Activated T-helper 17 cell treated with anti-CD3 and anti-CD28 coated beads, Interleukin-2, amount 50 U/mL, for 72 hours (primary cell): Measurements from ENCODE around the gene CA7. TPM values are rescaled to one million over a fixed set of nuclear protein-coding genes. Genes with fewer than 3 reads are reported as not detected.
A peak's percentile ranks its signal among the peaks of the same experiment; 100 is the strongest.

Experiments used
- ATAC-seq: fragments of 150-1000 bp; cut with Tn5 transposase; replicated peaks from 2 replicates; pipeline ENCODE4 v1.10.0; 2021; ENCODE audit warnings: mild to moderate bottlenecking, moderate library complexity
- H3K27ac Mint-ChIP-seq: one replicate; pipeline ENCODE4 v1.8.0; 2022; ENCODE audit warnings: mixed read lengths
- H3K27me3 Mint-ChIP-seq: one replicate; pipeline ENCODE4 v1.8.0; 2022; ENCODE audit warnings: mixed read lengths
- H3K36me3 Mint-ChIP-seq: one replicate; pipeline ENCODE4 v1.8.0; 2022; ENCODE audit warnings: low read depth, mild to moderate bottlenecking, mixed read lengths
- H3K4me1 Mint-ChIP-seq: one replicate; pipeline ENCODE4 v1.8.0; 2022; ENCODE audit warnings: mixed read lengths
- H3K4me3 Mint-ChIP-seq: one replicate; pipeline ENCODE4 v1.8.0; 2022; ENCODE audit warnings: mild to moderate bottlenecking, mixed read lengths
- H3K9me3 Mint-ChIP-seq: one replicate; pipeline ENCODE4 v1.8.0; 2022; ENCODE audit warnings: mixed read lengths
- total RNA-seq, 2 donors: library from RNA; stranded (reverse); gene quantifications; one replicate each; pipeline ENCODE4 v1.2.3, GENCODE V29; 2022

Gene CA7
- total RNA-seq, 2 donors from 2014 or later: not detected

DNA sequence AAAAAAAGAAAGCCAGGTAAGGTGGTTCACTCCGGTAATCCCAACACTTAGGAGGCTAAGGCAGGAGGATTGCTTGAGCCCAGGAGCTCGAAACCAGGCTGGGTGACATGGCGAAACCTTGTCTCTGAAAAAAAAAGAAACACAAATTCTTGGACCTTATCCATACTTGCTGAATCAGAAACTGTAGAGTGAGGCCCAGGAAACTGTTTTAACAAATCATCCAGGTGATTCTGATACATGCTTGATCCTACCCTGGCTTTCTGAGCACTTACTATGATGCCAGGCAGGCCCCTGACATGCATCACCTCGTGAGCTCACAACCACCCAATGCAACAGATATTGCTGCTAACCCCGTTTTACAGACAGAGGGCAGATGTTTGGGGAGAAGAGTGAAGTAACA is 9.5 kb upstream of the CA7 start:
- H3K9me3 Mint-ChIP-seq: no peaks in the 10 kb centered on the region
- H3K4me1 Mint-ChIP-seq: peaks cover 6% of the 10 kb centered on the region
- no peak overlapping the region for H3K27ac Mint-ChIP-seq
- ATAC-seq: no peak
- H3K27me3 Mint-ChIP-seq: peaks cover 13% of the 10 kb centered on the region
- H3K4me3 Mint-ChIP-seq: no peak overlapping the region
- no peaks in the 10 kb centered on the region for H3K36me3 Mint-ChIP-seq

DNA sequence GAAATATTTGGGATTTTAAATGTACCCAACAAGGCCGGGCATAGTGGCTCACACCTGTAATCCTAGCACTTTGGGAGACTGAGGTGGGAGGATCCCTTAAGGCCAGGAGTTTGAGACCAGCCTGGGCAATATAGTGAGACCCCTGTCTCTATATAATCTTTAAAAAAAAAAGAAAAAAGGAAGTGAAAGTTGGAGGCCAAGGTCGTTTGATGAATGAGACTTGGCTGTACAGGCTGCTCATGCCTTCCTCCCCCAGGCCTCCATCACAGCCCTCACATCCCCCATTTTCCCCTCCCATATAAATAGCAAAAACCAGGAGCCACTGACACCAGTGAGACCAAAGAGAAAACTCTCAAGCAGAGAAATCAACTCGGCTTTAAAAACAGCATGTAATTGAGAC is 3.3 kb upstream of the CA7 start:
- Mint-ChIP-seq H3K27ac (no peak overlapping the region), H3K9me3 (no peaks in the 10 kb centered on the region), H3K4me1 (no peaks in the 10 kb centered on the region), H3K27me3 (peaks cover 36% of the 10 kb centered on the region), H3K36me3 (no peaks in the 10 kb centered on the region), H3K4me3 (no peak overlapping the region)
- ATAC-seq: no peak

DNA sequence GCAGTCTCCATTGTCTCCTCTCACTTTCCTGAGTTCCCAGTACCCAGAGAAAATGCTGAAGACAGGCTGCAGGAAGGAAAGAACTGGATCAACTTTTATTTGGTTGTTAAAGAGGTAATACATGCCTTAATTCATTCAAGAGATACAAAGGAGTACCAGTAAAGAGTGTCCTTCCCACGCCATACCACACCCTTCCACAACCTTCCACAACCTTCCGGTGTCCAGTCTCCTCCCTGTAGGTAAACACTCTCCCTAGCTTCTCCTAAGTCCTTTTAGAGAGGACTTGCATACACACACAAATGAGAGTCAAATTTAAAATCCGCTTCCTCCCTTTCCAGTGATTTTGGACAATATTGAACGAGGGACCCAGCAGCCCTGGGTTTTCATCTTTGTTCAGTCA is 2.8 kb upstream of the CA7 start:
- no peaks in the 10 kb centered on the region for H3K4me1 Mint-ChIP-seq
- no peak overlapping the region for H3K4me3 Mint-ChIP-seq
- H3K27me3 Mint-ChIP-seq: peaks cover 40% of the 10 kb centered on the region
- no peaks in the 10 kb centered on the region for H3K36me3 Mint-ChIP-seq
- H3K9me3 Mint-ChIP-seq: no peaks in the 10 kb centered on the region
- no peak overlapping the region for H3K27ac Mint-ChIP-seq
- ATAC-seq: no peak

DNA sequence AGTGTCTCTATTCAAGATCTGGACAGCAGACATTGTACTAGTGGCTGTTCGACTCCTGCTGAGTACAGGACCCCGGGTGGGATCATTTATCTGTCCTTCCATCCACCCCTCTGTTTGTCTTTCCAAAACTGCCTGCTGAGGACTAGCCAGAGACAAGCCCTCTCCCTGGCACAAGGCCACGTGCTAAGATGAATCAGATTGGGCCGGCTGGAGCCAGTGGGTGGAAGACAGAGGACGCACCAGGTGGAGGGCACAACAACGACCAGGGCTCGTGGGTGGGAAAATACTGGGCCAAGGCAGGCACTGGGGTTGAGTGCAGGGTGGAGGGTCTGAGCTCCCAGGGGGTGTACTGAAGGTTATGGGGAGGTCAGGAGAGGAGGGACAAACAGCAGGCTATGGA is 1.4 kb upstream of the CA7 start:
- peaks cover 38% of the 10 kb centered on the region for H3K27me3 Mint-ChIP-seq
- no peak overlapping the region for H3K4me3 Mint-ChIP-seq

DNA sequence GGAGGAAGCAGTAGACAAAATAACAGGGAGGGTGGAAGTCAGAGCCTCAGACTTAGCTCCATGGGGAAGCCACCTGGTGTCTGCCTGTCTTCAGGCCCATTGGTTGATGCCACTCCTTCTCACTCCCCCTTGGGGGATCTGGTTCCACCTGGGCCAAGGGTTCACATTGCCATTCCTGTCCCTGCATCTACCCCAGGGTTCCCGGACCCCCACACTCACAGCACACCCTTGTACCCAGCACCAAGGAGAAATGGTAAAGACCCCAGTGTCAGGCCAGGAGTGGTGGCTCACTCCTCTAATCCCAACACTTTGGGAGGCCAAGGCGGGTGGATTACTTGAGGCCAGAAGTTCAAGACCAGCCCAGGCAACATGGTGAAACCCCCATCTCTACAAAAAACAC is 1.0 kb upstream of the CA7 start:
- Mint-ChIP-seq H3K27ac (no peak overlapping the region), H3K27me3 (peaks cover 37% of the 10 kb centered on the region), H3K36me3 (no peaks in the 10 kb centered on the region)

More for the DNA sequence above, 1.4 kb upstream of the CA7 start:
- ATAC-seq: no peak
- H3K27ac Mint-ChIP-seq: no peak overlapping the region
- H3K4me1 Mint-ChIP-seq: no peaks in the 10 kb centered on the region
- H3K9me3 Mint-ChIP-seq: no peaks in the 10 kb centered on the region
- no peaks in the 10 kb centered on the region for H3K36me3 Mint-ChIP-seq

DNA sequence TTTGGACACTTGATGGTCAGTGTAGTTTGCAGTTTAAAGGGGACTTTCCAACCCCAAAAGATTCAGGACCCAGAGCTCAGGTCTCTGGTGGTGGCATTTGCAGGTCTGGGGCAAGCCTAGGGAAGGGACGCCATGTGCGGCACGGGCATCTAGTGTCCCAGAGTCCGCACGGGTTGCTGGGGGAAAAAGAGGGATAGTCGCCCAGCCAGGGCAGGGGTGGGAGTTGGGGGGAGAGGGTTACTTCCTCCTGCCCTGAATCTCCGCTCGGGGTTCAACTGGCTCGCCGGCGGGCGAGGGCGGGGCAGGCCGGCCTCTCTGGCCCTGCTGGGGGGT is 239 bp upstream of the CA7 start:
- H3K36me3 Mint-ChIP-seq: no peaks in the 10 kb centered on the region
- no peak overlapping the region for H3K27ac Mint-ChIP-seq
- no peaks in the 10 kb centered on the region for H3K4me1 Mint-ChIP-seq
- peak overlapping the region; percentile 57 for H3K4me3 Mint-ChIP-seq
- no peaks in the 10 kb centered on the region for H3K9me3 Mint-ChIP-seq
- no peak for ATAC-seq
- H3K27me3 Mint-ChIP-seq: peaks cover 31% of the 10 kb centered on the region

More for the DNA sequence above, 1.0 kb upstream of the CA7 start:
- H3K4me3 Mint-ChIP-seq: no peak overlapping the region
- H3K4me1 Mint-ChIP-seq: no peaks in the 10 kb centered on the region
- no peaks in the 10 kb centered on the region for H3K9me3 Mint-ChIP-seq
- no peak for ATAC-seq

DNA sequence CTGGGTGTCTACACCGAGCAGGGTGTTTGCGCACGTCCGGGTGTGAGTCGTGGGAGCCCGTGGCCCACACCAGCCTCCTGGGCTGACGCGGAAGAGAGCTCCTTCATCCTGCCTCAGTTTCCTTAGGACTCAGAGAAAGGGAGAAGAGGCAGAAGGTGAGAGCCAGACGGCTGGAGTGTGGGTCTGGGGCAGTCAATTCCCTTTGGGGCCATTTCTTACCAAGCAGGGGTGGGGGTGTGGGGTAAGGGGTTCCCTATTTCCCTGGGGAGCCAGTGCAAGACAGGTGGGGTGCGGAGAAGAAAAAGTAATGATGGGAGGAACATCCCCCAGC is 831 bp downstream of the CA7 start:
- peaks cover 31% of the 10 kb centered on the region for H3K27me3 Mint-ChIP-seq

DNA sequence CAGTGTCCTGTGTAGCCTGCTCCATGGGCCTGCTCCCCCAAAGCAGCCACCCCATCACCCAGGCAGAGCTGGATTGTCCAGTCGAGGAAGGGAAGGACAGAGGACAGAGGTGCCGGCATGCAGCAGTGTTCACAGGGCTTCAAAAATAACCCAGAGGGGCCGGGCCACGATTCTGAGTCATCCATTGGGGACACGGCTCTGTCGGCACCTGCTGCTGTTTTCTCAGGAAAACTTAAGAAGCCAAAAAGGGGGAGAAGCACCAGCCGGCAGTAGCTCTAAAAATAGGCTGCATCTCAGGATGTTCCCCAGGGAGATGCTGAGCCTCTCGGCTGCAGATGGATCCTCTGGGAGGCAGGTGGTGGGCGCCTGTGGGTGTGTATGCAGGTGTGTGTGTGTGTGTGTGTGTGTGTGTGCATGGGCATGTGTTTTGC is 1.6 kb downstream of the CA7 start:
- no peak overlapping the region for H3K4me3 Mint-ChIP-seq
- peaks cover 32% of the 10 kb centered on the region for H3K27me3 Mint-ChIP-seq
- H3K36me3 Mint-ChIP-seq: no peaks in the 10 kb centered on the region
- no peak for ATAC-seq
- no peaks in the 10 kb centered on the region for H3K4me1 Mint-ChIP-seq
- no peak overlapping the region for H3K27ac Mint-ChIP-seq
- H3K9me3 Mint-ChIP-seq: no peaks in the 10 kb centered on the region

More for the DNA sequence above, 831 bp downstream of the CA7 start:
- H3K9me3 Mint-ChIP-seq: no peaks in the 10 kb centered on the region
- no peaks in the 10 kb centered on the region for H3K4me1 Mint-ChIP-seq
- no peak overlapping the region for H3K4me3 Mint-ChIP-seq
- no peak overlapping the region for H3K27ac Mint-ChIP-seq
- ATAC-seq: no peak
- H3K36me3 Mint-ChIP-seq: no peaks in the 10 kb centered on the region

DNA sequence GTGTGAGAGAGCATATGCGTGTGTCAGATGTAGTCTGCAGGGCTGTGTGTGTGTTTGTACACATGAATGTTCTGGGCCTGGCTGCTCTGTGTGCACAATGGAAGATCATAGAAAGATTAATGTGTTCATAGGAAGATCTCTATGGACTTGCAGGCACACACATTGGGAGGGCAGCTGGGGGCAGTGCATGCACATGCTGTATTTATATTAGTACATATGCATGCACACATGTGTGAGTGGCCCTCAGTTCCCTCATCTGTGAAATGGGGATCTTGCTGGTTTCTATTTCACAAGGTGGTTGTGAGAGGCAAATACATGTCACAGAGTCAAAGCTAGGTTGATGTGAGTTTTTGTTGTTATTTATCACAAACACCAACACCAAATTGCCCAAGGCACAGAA is 2.1 kb downstream of the CA7 start:
- Mint-ChIP-seq H3K27me3 (peaks cover 34% of the 10 kb centered on the region), H3K4me1 (no peaks in the 10 kb centered on the region), H3K4me3 (no peak overlapping the region), H3K36me3 (no peaks in the 10 kb centered on the region), H3K27ac (no peak overlapping the region), H3K9me3 (no peaks in the 10 kb centered on the region)
- no peak for ATAC-seq

DNA sequence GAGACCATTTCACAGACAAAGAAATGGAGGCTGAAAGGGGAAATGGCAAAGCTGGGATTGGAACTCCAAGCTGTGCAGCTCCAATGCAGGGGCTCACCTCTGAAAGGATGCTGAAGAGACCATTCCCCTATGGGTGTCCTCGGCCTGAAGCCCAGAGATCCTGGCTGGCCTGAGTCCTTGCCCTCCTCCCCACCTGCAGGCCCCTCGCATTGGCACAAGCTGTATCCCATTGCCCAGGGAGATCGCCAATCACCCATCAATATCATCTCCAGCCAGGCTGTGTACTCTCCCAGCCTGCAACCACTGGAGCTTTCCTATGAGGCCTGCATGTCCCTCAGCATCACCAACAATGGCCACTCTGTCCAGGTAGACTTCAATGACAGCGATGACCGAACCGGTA is 2.6 kb downstream of the CA7 start:
- no peaks in the 10 kb centered on the region for H3K9me3 Mint-ChIP-seq
- peaks cover 34% of the 10 kb centered on the region for H3K27me3 Mint-ChIP-seq
- no peak overlapping the region for H3K27ac Mint-ChIP-seq
- H3K4me3 Mint-ChIP-seq: no peak overlapping the region
- no peaks in the 10 kb centered on the region for H3K4me1 Mint-ChIP-seq
- H3K36me3 Mint-ChIP-seq: no peaks in the 10 kb centered on the region
- ATAC-seq: no peak

DNA sequence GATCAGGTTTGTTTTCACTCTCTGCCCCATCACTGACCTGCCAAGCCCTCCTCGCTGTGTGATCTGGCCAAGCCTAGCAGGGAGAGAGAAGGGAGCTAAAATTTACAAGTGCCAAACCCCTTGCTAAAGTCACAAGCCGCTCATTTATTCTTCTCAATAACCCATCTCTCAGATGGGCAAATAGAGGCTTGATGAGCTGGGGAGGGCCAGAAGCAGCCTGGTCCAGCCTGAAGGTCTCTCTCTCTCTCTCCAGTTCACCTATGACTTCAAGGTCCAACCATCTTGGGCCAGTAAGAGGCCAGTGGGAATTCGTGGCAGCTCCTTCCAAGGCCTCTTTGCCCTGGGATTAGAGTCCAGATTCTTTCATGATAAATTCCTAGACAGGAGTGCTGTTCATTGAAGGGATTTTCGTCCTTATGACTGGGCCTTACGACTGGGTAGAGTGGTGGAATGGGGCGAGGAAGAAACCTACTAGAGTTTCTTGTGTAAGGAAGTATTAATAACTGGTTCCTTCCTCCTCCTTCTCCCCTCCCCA is 3.4 kb downstream of the CA7 start:
- no peak for ATAC-seq
- Mint-ChIP-seq H3K27ac (peak overlapping the region; percentile 66), H3K27me3 (peaks cover 31% of the 10 kb centered on the region), H3K36me3 (no peaks in the 10 kb centered on the region), H3K4me3 (no peak overlapping the region), H3K4me1 (no peaks in the 10 kb centered on the region), H3K9me3 (no peaks in the 10 kb centered on the region)

DNA sequence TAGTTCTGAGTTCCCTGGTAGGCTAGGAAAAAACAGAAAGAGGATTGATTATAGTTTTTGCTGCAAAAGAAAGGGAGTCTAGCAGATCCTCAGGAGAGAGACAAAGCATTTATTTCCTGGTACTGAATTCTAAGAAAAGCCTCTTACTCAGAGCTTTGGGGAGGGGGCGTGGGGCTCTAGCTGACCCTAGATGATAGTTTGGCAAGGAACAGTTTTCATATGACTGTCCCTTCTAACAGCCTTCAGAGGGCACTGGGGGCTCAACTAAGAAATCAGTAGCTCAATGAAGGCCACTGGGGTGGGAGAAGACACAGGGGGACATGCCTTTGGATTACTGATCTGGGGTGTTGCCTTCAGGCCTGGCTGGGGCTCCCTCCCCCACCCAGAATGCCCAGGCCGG is 4.0 kb downstream of the CA7 start:
- no peak overlapping the region for H3K4me3 Mint-ChIP-seq
- H3K4me1 Mint-ChIP-seq: no peaks in the 10 kb centered on the region
- ATAC-seq: peak; percentile 34
- no peaks in the 10 kb centered on the region for H3K36me3 Mint-ChIP-seq
- H3K27ac Mint-ChIP-seq: peak overlapping the region; percentile 66
- H3K9me3 Mint-ChIP-seq: no peaks in the 10 kb centered on the region
- H3K27me3 Mint-ChIP-seq: peaks cover 26% of the 10 kb centered on the region

DNA sequence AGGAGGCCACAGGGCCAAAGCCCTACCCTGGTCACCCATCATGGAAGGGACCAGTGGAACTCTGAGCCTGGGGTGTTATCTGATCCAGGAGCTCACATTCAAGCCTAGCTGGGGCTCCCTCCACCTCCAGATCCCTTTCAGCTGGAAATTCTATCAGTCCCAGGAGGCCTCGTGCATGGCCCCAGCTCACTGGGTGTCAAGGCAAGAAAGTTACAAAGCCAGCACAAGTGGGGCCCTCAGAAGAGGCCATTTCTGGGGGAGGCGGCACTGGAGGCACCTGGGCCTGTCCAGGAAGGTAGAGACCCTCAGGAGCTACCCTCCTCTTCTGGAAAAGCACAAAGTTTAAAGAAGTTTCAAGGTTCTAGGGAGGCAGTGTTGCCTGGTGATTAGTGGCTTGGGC is 4.8 kb downstream of the CA7 start:
- Mint-ChIP-seq H3K27ac (no peak overlapping the region), H3K4me1 (no peaks in the 10 kb centered on the region), H3K27me3 (peaks cover 20% of the 10 kb centered on the region), H3K9me3 (no peaks in the 10 kb centered on the region), H3K4me3 (no peak overlapping the region), H3K36me3 (no peaks in the 10 kb centered on the region)
- ATAC-seq: no peak

DNA sequence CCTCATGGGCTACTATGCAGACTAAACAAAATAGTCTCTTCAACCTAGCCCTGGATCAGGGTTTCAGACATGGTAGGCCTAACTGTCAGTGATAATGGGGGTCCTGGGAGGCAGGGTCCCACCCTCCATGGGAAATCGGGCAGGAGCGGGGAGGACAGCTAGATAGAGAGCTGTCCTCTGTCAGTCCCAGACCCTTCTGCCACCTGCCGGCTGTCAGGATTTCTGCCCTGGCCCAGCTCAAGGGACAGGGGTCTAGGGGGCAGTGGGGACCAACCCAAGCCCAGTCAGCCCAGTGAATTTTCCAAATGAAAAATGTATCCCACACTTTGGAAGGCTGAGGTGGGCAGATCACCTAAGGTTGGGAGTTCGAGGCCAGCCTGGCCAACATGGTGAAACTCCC is 5.3 kb downstream of the CA7 start:
- H3K27ac Mint-ChIP-seq: no peak overlapping the region
- H3K4me1 Mint-ChIP-seq: no peaks in the 10 kb centered on the region
- H3K36me3 Mint-ChIP-seq: no peaks in the 10 kb centered on the region
- no peak overlapping the region for H3K4me3 Mint-ChIP-seq
- H3K9me3 Mint-ChIP-seq: no peaks in the 10 kb centered on the region
- peaks cover 19% of the 10 kb centered on the region for H3K27me3 Mint-ChIP-seq
- no peak for ATAC-seq

DNA sequence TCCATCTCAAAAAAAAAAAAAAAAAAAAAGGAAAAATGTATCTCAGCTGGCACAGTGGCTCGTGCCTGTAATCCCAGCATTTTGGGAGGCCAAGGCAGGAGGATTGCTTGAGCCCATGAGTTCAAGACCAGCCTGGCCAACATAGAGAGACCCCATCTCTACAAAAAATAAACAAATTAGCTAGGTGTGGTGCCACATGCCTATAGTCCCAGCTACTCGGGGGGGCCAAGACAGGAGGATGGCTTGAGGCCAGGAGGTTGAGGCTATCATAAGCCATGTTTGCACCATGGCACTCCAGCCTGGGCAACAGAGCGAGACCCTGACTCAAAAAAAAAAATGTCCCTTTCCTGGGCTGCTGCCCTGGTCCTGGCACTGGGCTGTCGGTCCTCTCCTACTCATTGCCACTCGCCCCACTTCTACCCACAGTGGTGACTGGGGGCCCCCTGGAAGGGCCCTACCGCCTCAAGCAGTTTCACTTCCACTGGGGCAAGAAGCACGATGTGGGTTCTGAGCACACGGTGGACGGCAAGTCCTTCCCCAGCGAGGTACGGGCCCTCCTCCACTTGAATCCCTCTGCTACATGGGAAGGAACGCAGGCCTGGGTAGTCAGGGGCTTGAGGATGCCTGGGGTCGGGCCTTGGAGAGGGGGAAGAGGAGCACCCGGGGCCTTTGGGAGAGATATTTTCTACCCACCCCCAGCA is 6.1 kb downstream of the CA7 start:
- no peaks in the 10 kb centered on the region for H3K9me3 Mint-ChIP-seq
- no peak overlapping the region for H3K4me3 Mint-ChIP-seq
- H3K4me1 Mint-ChIP-seq: no peaks in the 10 kb centered on the region
- peaks cover 16% of the 10 kb centered on the region for H3K27me3 Mint-ChIP-seq
- no peak overlapping the region for H3K27ac Mint-ChIP-seq
- no peak for ATAC-seq
- no peaks in the 10 kb centered on the region for H3K36me3 Mint-ChIP-seq
